GM18520 (cell line): ENCODE data around the gene LRRC10B.

Experiments
- ATAC-seq: cut with Tn5 transposase; IDR thresholded peaks from one replicate; pipeline ENCODE4 v1.9.1; 2021; ENCODE audit not compliant: unreplicated experiment

The LRRC10B gene

DNA sequence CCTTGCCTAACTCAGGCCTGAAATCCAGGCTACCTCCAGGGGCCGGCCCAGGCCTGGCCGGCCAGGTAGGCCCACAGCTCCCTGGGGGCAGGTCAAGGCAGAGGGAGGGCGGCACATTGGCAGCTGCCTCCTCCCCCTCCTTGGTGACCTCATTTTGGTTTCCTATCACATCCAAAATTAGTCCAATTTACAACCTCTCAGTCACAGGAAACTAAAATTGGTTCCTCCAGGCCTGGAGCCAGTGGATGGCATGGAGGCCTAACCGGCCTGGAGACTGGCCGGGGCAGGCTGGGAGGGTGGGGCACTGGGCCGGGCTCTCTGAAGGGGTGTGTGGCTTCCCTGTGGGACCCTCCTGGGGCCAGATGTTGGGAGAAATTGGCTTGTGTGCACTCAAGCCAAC is 35.9 kb downstream of the LRRC10B start:
- ATAC-seq, result no peak

DNA sequence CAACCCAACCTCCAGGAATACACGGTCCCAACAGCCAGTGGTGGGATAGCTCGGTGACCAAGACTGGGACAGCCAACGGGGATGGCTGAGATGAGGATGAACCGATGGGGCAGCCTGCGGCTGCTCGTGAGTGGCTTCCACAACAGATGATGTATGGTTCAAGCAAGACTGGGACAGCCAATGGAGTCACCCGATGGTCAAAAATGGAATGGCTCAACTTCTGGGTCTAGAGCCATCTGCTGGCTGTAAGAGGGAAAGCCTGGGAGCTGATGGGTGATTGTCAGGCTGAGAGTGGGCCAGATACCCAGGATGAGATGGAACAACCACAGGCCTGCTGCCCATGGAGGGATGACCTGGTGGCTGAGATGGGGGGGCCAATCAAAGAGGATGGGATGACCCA is 36.8 kb downstream of the LRRC10B start:
- ATAC-seq, result no peak

DNA sequence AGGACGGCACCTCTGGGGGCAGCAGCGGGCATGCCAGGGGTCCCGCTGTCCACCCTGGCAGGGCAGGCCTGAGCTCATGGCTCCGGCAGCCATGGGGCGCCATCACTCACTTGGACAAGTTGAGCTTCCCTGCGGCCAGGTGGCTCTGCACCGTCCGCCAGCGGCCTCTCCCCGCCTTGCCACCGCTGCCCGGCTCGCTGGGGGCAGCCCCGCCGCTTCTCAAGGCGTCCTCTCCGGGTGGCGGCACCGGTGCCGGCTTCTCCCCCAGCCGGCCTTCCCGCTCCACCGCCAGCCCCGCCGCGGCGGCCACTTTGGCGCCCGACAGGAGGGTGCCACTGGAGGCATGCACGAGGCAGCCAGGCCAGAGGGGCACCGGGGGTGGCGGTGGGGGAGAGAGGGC is 37.4 kb downstream of the LRRC10B start:
- no peak for ATAC-seq

DNA sequence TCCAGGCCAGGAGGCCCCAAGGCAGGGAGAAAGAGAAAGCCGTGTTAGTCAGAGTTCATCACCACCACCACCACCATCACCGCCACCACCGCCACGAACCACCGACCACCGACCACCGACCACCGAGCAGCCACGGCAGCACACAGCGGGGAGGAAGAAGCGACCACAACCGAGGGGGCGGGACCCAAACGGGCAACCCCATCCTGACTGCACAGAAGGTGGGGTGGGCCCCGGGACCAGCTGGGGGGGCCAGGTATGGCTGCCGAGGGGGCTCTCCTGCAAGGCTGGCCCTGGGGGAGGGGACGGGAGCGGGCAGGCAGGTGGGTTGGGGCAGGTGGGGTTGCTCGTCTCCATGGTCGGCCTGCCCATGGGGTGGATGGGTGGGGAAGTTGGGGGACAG is 38.1 kb downstream of the LRRC10B start:
- ATAC-seq, result no peak

DNA sequence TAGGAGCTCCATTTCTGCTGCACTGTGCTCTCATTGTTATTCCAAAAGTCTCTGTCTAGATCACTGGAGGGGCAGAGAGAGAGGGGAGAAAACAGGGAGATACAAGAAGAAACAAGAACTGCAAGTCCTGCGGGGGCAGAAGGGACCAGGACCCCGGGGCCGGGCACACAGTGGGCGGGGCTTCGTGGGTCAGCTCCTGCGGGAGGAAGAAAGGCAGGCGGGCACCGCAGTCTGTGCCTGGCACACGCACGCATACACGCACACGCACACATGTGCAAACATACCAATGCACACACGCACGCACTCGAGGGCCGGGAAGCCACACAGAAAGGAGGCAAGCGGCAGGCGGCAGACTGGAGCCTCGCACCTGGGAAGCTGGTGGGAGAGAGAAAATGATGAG is 38.7 kb downstream of the LRRC10B start:
- no peak for ATAC-seq

DNA sequence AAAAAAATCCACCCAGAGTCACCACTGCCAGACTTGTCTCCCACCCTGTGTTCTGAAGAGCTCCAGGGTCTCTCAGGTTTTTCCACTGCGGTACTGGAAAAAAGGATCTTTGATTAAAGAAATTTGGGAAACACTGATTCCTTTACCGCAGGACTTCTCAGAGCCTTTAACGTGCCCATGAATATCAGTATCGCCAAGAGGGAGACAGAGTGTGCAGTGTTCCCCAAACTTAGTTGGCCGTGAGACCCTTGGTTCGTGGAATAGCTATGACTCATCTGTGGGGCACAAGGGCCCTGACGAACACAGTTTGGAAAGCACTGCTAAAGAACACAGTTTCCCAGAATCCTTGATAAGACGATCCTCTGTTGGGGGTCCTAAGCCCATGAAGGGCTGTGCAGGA is 40.6 kb downstream of the LRRC10B start:
- ATAC-seq, result no peak

DNA sequence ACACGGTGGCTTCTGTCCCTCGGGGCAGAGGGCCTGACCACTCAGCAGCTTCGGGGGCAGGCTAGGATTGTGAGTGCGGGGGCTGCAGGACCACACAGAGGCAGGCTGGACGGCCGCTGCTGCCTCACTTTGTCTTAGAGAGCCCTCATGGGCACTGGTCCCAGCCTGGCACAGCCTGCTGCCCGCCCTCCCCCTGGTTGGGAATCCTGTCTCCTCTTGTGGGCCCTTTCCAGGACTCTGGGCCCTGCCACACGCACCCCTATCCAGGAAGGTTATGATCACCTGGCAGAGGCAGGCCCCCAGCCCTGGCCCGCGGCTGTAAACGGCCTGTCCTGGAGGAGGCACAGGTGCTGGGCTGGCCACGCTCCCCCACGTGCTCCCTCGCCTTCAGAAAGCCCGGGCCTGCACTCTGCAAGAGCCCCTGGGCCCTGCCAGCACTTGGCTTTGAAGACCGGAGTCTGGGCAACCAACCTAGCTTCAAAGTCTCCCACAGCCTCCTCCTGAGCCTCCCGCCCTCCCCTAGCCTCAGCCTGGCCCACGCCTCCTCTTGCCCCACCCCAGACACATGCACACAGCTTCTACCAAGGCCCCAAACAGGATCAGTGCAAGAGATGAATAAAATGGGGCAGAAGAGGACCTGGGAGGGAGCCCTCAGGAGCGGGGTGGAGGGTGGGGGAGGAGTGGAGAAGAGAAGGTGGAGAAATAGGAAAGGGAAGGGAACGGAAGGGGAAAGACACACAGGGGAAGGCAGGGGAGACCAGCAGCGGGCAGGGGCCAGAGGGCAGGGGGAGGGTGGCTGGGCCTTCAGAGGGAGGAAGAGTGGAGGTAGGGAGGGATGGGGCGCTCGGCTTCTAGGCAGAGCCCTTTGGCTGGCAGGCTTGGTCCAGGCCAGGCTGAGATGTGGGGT is 41.4 kb downstream of the LRRC10B start:
- no peak for ATAC-seq

DNA sequence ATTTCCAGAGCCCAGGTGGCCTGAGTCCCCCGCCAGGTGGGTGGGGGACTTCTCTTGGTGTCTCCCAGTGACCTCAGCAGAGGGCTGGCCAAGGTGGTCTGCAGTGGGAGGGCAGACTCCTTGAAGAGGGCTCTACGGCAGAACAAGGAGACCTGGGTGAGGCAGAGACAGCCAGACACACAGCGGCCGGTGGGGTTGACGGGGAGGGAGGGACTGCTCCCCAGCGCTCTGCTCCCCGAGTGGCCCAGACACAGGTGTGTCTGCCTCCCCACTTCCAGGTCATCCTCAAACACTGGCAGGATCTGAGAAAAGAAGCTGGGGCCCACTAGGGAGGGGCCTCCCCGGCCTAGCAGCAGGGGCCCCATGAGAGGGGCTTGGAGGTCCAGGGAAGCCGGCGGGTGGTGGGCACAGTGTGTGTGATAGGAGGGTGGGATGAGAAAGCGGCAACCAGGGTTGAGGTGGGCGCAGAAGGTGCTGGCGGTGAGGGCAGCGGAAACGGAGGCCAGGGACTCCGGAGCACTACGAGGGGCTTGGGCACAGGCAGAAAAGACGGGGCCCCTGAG is 42.2 kb downstream of the LRRC10B start:
- no peak for ATAC-seq

DNA sequence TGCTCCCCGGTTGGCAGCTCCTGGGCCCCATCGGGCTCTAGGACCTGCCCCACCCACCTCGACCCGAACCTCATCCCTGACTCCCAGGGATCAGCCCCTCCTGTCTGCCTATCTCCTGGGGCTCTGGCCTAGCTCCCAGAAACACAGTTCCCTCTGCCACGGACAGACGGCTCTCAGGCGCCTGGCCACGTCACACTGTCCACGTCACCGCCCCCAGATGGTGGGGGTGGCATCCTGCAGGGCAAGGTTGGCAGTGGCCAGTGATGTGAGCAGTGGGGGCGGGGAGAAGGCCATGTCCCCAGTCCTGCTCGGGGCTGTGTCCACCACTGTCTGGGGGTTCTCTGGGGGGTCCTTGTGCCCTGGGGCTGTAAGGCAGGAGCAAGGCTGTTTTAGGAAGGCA is 43.1 kb downstream of the LRRC10B start:
- no peak for ATAC-seq

DNA sequence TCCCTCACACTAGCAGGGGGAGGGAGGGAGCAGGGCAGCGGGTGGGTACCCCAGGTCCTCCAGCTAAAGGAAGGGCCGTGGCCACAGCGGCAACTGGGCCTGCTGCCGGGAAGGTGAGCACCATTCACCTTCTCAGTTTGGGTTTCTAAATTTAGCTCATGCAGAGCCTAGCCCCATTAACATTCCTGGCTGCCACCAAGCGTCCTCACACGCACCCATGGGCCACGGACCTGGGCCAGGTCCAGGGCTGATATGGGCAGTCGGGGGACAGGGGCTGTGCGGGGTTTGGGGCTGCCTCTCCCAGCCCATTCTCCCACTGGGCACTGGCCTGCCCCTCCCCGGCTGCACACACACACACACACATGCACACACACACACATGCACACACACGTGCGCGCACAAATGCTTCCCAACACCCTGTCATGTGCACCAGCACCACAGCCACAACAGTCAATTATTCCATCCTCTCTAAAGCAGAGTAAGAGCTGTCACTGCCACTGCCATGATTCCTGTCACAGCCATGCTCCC is 43.6 kb downstream of the LRRC10B start:
- no peak for ATAC-seq

DNA sequence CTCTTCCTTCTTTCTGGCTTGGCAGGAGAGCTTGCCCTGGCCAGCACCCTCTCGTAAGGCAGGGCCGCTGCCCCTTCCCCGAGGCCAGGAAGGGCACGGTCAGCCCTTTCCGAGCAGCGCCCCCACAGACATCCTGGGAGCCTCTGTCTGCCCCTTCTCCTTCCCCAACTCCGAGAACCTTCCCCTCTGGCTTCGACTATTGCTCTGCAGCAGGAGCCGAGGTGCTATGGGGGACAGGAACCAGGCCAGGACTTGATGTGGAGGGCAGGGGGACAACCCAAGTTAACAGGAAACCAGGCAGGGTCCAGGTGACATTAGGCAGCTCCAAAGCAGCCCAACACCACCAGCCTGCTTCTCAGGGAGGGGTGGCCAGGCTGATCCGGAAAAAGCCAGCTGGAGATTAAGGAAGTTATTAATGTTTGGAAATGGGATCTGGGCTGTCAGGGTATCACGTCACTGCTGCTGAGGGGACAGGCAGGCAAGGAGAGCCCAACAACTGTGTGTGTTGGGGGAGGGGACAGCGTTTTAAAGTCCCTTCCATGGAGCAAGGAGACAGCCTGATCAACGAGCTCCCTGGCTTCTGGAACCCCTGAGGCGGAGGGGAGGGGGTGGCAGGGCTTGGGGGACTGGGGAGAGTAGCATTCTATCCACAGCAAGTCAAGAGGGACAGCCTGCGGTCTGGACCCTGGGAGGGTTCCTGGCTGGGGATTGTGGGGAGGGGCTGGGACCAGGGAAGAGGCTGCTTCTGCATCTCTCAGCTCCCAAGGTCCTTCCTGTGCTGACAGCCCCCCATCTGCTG is 45.0 kb downstream of the LRRC10B start:
- no peak for ATAC-seq

DNA sequence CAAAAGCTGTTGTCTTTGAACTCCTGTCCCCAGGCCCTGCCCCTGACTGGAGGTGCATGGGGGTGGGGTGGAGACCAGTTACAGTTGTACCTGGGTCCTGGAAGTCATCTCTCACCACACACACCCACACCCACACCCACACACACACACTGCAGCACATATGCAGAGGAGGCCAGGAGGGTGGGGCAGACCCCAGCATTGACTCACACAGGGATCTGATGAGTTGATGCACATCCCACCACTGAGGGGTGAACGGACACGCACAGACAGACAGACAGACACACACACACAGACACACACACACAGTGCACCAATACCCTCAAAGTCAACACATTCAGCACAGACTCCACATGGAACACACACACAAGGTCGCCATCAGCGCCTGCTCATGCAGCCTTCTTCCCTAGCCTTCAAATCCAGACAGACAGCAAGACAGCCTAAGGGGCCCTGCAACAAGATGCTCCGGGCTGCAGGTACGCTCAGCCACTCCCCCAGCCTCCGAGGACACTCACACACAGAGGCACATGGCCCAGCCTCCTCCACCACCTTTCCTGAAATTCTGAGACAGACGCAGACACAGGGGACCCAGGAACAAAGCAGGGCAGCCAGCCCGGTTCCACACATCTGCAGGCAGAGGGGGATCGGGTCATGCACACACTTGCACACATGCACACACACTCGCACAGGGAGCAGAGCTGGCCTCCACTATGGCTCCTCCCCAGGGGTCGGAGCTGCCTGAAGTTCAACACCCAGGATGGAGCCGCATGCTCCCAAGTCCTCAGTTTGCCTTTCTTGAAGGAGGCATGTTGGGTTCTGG is 45.8 kb downstream of the LRRC10B start:
- ATAC-seq, result no peak

DNA sequence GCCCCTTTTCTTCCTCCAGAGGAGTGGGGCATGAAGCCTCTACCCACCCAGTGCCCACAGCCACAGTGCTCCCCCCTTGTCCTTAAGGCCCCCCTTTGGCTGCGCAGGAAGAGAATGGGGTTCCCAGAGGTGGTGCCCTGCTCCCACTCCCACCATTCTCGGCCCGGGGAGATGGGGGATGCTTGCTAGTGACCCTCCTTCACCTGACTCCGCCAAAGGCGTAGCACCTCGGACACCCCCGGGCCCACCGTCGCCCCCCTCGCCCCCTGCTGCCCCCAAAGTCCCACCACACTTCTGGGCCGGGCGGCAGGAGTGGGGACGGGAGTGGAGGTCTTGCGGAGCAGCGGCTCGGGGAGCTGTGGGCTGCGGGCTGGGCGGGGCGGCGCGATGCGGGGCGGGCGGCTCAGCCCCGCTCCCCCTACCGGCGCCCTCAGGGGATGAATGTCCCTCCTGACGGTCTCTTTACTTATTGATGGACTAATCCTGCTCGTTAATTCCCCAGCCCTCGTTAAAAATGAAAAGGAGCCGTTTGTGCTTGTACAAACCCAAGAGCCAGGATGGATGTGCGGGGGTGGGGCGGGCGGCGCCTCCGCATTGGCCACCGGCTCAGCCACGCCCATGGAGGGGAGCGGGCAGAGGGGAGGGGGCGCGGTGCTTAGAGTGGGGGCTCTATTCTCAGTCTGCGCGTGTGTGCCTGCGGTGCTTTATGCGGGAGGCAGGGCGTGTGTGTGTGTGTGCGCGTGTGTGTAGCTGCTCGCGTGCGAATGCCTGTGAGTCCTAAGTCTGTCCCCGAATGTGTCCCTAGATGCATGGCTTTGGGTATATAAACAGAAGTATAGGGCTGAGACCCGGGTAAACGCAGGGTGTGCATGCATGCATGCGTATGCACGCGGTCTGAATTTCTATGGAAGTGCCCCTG is 46.8 kb downstream of the LRRC10B start:
- no peak for ATAC-seq

DNA sequence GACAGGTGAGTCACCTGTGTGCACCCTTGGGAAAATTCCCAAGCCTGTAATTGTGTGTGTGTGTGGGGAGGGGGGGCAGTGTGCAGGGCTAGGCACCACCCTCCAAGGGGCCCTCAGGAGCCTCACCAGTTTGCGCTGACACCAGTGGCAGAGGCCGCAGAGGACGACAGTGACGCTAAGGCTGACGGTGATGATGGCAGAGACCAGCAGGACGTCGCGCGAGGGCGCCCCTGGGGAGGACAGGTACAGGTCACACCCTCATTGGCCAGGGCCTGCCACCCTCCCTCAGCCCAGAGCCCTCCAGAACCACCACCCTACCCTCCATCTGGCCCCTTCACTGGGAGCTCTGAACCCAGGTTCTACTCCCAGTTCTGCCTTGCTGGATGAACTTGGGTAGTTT is 47.4 kb downstream of the LRRC10B start:
- ATAC-seq, result no peak

DNA sequence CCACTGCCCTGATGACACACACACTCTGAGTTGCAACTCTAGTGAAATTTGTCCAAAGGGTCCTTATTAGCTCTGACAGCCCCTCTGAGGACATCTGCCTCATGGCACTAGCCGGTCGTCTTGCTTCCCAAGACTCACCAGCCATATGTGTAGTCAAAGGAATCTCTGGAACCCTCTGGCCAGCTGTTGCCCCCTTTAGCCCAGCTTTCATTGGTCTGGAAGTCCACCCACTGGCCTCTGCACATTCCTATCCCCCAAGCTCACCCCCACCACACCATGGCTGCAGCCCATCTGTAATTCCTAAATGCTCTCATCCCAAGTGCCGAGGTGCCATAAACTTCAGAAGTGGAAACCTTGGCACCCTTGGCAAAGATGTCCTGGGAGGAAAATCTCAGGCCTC is 48.1 kb downstream of the LRRC10B start:
- ATAC-seq, result no peak
